B cell (primary cell): ENCODE measurements around the gene ME1. TPM values are rescaled to one million over a fixed set of nuclear protein-coding genes. Genes with fewer than 3 reads are reported as not detected.

Source experiments
- ATAC-seq: fragments of 200-7000 bp; cut with Tn5 transposase; one replicate; pipeline ENCODE4 v1.10.0; 2021; ENCODE audit warnings: low read depth, mild to moderate bottlenecking, moderate number of reproducible peaks, moderate library complexity
- CTCF ChIA-PET: fragments of 350-600 bp; sonication (Branson Sonifier 250); formaldehyde crosslinking; loops from one replicate; lab custom pipeline; 2021; ENCODE audit warnings: antibody characterized with exemption, inconsistent platforms; lab: Charles Lee
- POLR2A ChIA-PET: fragments of 350-600 bp; sonication (Branson Sonifier 250); formaldehyde crosslinking; loops from one replicate; lab custom pipeline; 2021; ENCODE audit warnings: antibody characterized with exemption; lab: Charles Lee
- DNase-seq: peaks from one replicate; pipeline ENCODE4 v3.0.0; 2013
- H2AFZ ChIP-seq: 2 replicates; pipeline ENCODE4 v1.6.1; 2012; ENCODE audit warnings: mild to moderate bottlenecking, low read depth, low read length; ENCODE audit not compliant: insufficient read depth, poor library complexity, severe bottlenecking
- H3K27ac ChIP-seq, 2 donors: 1 replicate in 1 of 2; 2 replicates in 1 of 2; pipeline ENCODE4 v1.5.1; 2012 to 2013; ENCODE audit warnings: low read length in 2 of 2, mild to moderate bottlenecking in 2 of 2, moderate library complexity in 1 of 2
- H3K27me3 ChIP-seq, 4 experiments: fragments of 200-600 bp in 1 of 4; sonication (generic) in 1 of 4; replicated peaks in 1 of 4; 1 replicate in 2 of 4; 2 replicates in 2 of 4; pipeline versions ENCODE4 v1.6.1 to v1.7.0; 2013 to 2016; ENCODE audit warnings: low read length in 3 of 4, mild to moderate bottlenecking in 2 of 4, mixed read lengths in 1 of 4, moderate library complexity in 1 of 4; ENCODE audit not compliant: insufficient read depth in 4 of 4, control insufficient read depth in 3 of 4; ENCODE audit errors: control extremely low read depth in 1 of 4
- H3K36me3 ChIP-seq, 2 experiments: replicated peaks in 1 of 2; 1 replicate in 1 of 2; 2 replicates in 1 of 2; pipeline versions ENCODE4 v1.6.1 to v1.7.1; 2013; ENCODE audit warnings: low read length in 1 of 2; ENCODE audit not compliant: insufficient read depth in 2 of 2, control insufficient read depth in 1 of 2; ENCODE audit errors: control extremely low read depth in 1 of 2, extremely low read depth in 1 of 2
- H3K4me1 ChIP-seq, 2 donors: fragments of 200-600 bp in 1 of 2; sonication (generic) in 1 of 2; 1 replicate in 1 of 2; 2 replicates in 1 of 2; pipeline versions ENCODE4 v1.5.1 to v1.6.1; 2013 to 2017; ENCODE audit warnings: low read length in 2 of 2; ENCODE audit not compliant: control insufficient read depth in 2 of 2, insufficient read depth in 2 of 2
- H3K4me2 ChIP-seq: replicated peaks from 2 replicates; pipeline ENCODE3; 2012; ENCODE audit warnings: mild to moderate bottlenecking, low read depth, low read length; ENCODE audit not compliant: poor library complexity, severe bottlenecking
- H3K4me3 ChIP-seq, 5 experiments: fragments of 200-600 bp in 1 of 5; sonication (generic) in 1 of 5; 1 replicate in 3 of 5; 2 replicates in 2 of 5; pipeline versions ENCODE4 v1.5.1 to v1.7.0; 2011 to 2016; ENCODE audit warnings: low read length in 4 of 5, mild to moderate bottlenecking in 4 of 5, low read depth in 2 of 5, control low read depth in 1 of 5, moderate library complexity in 1 of 5; ENCODE audit not compliant: insufficient read depth in 1 of 5; ENCODE audit errors: control extremely low read depth in 1 of 5, extremely low read depth in 1 of 5
- H3K79me2 ChIP-seq: fragments of 200-600 bp; sonication (generic); one replicate; pipeline ENCODE4 v1.6.0; 2016; ENCODE audit warnings: low read length; ENCODE audit not compliant: control insufficient read depth, insufficient read depth
- H3K9ac ChIP-seq: fragments of 200-600 bp; sonication (generic); 2 replicates; pipeline ENCODE4 v1.6.1; 2017; ENCODE audit warnings: mild to moderate bottlenecking, low read length, moderate library complexity
- H3K9me3 ChIP-seq, 3 donors: one replicate each; pipeline versions ENCODE4 v1.6.1 to v1.7.1; 2013; ENCODE audit warnings: low read length in 2 of 3; ENCODE audit not compliant: control insufficient read depth in 2 of 3, insufficient read depth in 1 of 3; ENCODE audit errors: control extremely low read depth in 1 of 3
- H4K20me1 ChIP-seq: 2 replicates; pipeline ENCODE4 v1.6.0; 2012; ENCODE audit warnings: mild to moderate bottlenecking, low read length; ENCODE audit not compliant: insufficient read depth, control insufficient read depth, poor library complexity, severe bottlenecking
- H3K27ac Mint-ChIP-seq: one replicate; pipeline ENCODE4 v1.8.0; 2021; ENCODE audit warnings: mixed read lengths
- H3K27me3 Mint-ChIP-seq: one replicate; pipeline ENCODE4 v1.8.0; 2021; ENCODE audit warnings: mixed read lengths
- H3K4me1 Mint-ChIP-seq: one replicate; pipeline ENCODE4 v1.8.0; 2021; ENCODE audit warnings: mixed read lengths
- H3K4me3 Mint-ChIP-seq: one replicate; pipeline ENCODE4 v1.8.0; 2021; ENCODE audit warnings: mixed read lengths
- H3K9me3 Mint-ChIP-seq: one replicate; pipeline ENCODE4 v1.8.0; 2022; ENCODE audit warnings: mixed read lengths; ENCODE audit not compliant: insufficient read depth
- CTCF ChIP-seq: fragments of 200-600 bp; IDR thresholded peaks from one replicate; pipeline ENCODE4 v1.8.0; 2022; ENCODE audit warnings: antibody characterized with exemption, mild to moderate bottlenecking
- EZH2 ChIP-seq: IDR thresholded peaks from 2 replicates; pipeline ENCODE4 v1.6.1; 2012; ENCODE audit warnings: borderline replicate concordance, low read depth, mild to moderate bottlenecking, moderate library complexity, low read length; ENCODE audit not compliant: insufficient read depth, poor library complexity, severe bottlenecking
- WGBS: methylation state at CpG from one replicate; pipeline ENCODE4 v1.1.5; 2013; ENCODE audit warnings: missing lambda C conversion rate; ENCODE audit not compliant: insufficient coverage; 5-methylcytosine and 5-hydroxymethylcytosine counted together
- intact Hi-C: fragments of 100-400 bp; cut with micrococcal nuclease; formaldehyde crosslinking; loops from one replicate; pipeline ENCODE4 v1.10.0; 2022
- polyA plus RNA-seq: library from polyadenylated mRNA; depleted of rRNA; stranded (reverse); fragments of >200 nt; gene quantifications from 2 replicates; pipeline ENCODE4 v1.2.3, GENCODE V29; 2012
- total RNA-seq, 2 donors: library from RNA; stranded (reverse); fragments of 120-200 nt in 1 of 2; gene quantifications; 1 replicate in 1 of 2; 2 replicates in 1 of 2; pipeline versions ENCODE4 v1.2.3 to v1.2.4, GENCODE V29; 2013 to 2022

The ME1 gene
- total and polyA plus RNA-seq, 2 donors (not counting 1 experiment from before 2014, with no cell fraction given), result not detected

DNA sequence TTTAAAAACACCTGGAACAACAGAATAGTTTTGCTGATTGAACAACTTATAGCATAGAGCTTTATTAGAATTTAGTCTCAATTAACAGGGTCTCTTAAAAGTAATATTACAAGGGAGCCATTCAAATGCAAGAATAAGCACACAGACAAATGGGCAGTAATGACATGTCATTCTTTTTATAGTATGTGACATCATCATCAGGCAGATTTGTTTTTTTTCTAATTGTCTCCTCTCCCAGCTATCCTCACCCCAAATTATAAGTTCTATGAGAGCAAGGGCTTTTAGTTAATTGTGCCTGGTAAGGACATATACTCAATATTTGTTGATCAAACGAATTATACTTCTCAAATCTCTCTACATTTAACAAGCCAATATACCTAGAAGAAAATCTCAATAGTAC is 248.7 kb downstream of the ME1 start:
- Histone ChIP-seq H4K20me1 (no peaks in the 10 kb centered on the region), H3K9me3 (no peaks in the 10 kb centered on the region), H3K4me1 (no peaks in the 10 kb centered on the region), H3K4me3 (no peak overlapping the region), H3K36me3 (peaks cover 12 to 61% of the 10 kb centered on the region in 2 experiments), H3K4me2 (no peak overlapping the region), H3K79me2 (no peaks in the 10 kb centered on the region), H2AFZ (no peak overlapping the region), H3K9ac (no peak overlapping the region), H3K27ac (no peak overlapping the region), H3K27me3 (no peaks in the 10 kb centered on the region)
- intact Hi-C loops, result no loop called here
- ChIA-PET CTCF (no interaction called here), POLR2A (no interaction called here)
- H3K27me3 Mint-ChIP-seq, result no peaks in the 10 kb centered on the region
- H3K4me1 Mint-ChIP-seq, result no peaks in the 10 kb centered on the region
- no peak overlapping the region for H3K4me3 Mint-ChIP-seq
- whole genome bisulfite sequencing, result 100% methylated on average over 1 of the region's 1 CpG
- no peak overlapping the region for H3K27ac Mint-ChIP-seq
- ATAC-seq, result no peak
- DNase-seq, result no peak
- H3K9me3 Mint-ChIP-seq, result no peaks in the 10 kb centered on the region
- no peak for TF ChIP-seq EZH2
- no peak for TF ChIP-seq CTCF

DNA sequence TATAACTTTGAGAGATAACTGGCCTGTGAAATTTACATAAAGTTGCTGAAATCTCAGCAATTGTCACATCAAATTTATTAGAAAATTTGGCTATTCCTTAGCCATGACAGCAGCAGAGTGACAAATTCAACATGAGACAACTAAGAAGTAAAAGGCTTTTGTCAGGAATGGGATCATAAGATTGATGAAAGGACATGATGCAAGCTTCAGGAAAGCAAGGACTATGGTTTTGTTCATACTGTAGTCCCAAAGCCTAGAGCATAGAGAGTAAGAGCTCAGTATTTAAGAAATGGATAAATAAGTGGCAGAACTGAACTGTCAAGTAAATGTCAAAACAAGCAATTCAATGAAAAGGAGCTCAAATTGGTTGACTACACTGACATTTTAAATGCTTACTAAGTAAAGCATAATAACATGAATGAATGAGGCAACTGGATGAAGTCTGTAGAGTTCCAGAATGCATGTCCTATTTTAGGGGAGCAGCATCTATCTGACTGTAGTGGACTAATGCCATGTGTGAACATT is 250.4 kb downstream of the ME1 start:
- H3K9me3 ChIP-seq, result no peaks in the 10 kb centered on the region
- no peak overlapping the region for H3K4me3 ChIP-seq
- Mint-ChIP-seq H3K4me3 (no peak overlapping the region), H3K27me3 (no peaks in the 10 kb centered on the region), H3K9me3 (no peaks in the 10 kb centered on the region), H3K4me1 (no peaks in the 10 kb centered on the region), H3K27ac (no peak overlapping the region)
- H3K27ac ChIP-seq, result no peak overlapping the region
- H3K27me3 ChIP-seq, result no peaks in the 10 kb centered on the region
- H2AFZ ChIP-seq, result no peak overlapping the region
- CTCF ChIA-PET, result interaction anchor here (1.4 kb wide), 1 partner anchor 113 kb away, joined by 4 read pairs; the partner anchor contains the start of gene DOP1A
- no peak overlapping the region for H3K4me2 ChIP-seq
- POLR2A ChIA-PET, result no interaction called here
- H4K20me1 ChIP-seq, result no peaks in the 10 kb centered on the region
- ATAC-seq (no peak), DNase-seq (no peak)
- no peaks in the 10 kb centered on the region for H3K4me1 ChIP-seq
- intact Hi-C loops, result no loop called here
- H3K79me2 ChIP-seq, result no peaks in the 10 kb centered on the region
- no peak for TF ChIP-seq EZH2
- no peak for TF ChIP-seq CTCF
- no peak overlapping the region for H3K9ac ChIP-seq
- H3K36me3 ChIP-seq, result peaks cover 8 to 51% of the 10 kb centered on the region in 2 experiments
